Ramos (cell line): ENCODE data around the gene GRM6.

Experiments
- in situ Hi-C: fragments of 300-500 bp; cut with MboI; formaldehyde crosslinking; loops from one replicate; pipeline ENCODE4 v1.14.3; 2022; ENCODE audit warnings: low sequenced_read_pairs; ENCODE audit not compliant: unreplicated experiment

GRM6 gene

GRCh38 chr5:178994580-178995340 lies at the start of gene GRM6:
Gene GRM6, minus strand, starts transcription at chr5:178995320. Its CDS starts 376 bp downstream, at chr5:178994944.
- in situ Hi-C loops, result no loop called here

GRCh38 chr5:179044765-179045164 lies 49.6 kb upstream of the GRM6 start:
- in situ Hi-C loops, result no loop called here

- in situ Hi-C loops, result no loop called here
These were observed 38.0 kb upstream of the GRM6 start for GRCh38 chr5:179033004-179033580.

GRCh38 chr5:179023528-179024189 lies 28.5 kb upstream of the GRM6 start, which contains the start of gene ZNF879:
Gene ZNF879, plus strand, starts transcription at chr5:179023804. Its CDS starts 1,201 bp downstream, at chr5:179025005.
- in situ Hi-C loops, result no loop called here

- in situ Hi-C loops, result no loop called here
These were observed 13.5 kb upstream of the GRM6 start for GRCh38 chr5:179008667-179009066.

- in situ Hi-C loops, result no loop called here
These were observed 11.4 kb upstream of the GRM6 start for GRCh38 chr5:179006564-179006963.

- in situ Hi-C loops, result no loop called here
These were observed 3.3 kb upstream of the GRM6 start for GRCh38 chr5:178998441-178998840.

- in situ Hi-C loops, result no loop called here
These were observed 2.1 kb upstream of the GRM6 start for GRCh38 chr5:178997191-178997590.

DNA sequence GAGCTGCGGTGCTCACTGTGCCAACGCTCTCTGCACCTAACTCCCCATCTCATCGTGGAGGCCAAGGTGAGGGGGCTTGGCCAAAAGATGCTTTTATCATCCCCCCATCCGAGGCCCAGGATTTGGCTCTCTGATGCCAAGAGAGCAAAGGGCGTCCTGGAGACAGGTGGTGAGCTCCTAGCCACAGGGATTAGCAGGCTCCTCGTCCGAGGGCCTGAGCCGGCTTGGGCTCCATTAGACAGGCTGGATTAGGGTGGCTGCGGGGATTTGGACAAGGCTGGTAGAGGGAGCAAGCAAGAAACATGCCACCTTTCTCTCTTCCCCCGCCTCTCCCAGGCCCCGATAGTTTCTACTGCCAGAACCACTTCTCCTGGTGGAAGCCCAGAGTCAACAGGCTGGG lies 1.0 kb upstream of the GRM6 start:
- in situ Hi-C loops, result no loop called here

DNA sequence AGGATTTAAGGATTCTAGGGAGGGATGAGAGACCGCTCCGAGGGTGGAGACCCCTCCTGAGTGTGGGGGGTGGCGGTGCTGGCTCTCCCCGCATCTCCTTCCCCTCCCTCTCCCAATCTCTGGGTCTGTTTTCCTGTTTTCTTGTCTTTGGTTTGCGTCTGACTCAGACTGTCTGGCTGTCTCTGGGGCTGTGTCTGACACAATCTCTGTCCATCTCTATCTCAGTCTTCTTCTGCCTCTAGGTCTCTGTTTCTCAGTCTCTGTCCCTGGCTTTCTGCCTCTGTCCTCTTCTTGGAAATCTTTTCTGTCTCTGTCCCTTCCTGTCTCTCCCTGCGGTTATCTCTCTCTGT lies 196 bp upstream of the GRM6 start:
- in situ Hi-C loops, result no loop called here

GRCh38 chr5:178993955-178994579 lies 1.1 kb downstream of the GRM6 start:
- in situ Hi-C loops, result no loop called here

DNA sequence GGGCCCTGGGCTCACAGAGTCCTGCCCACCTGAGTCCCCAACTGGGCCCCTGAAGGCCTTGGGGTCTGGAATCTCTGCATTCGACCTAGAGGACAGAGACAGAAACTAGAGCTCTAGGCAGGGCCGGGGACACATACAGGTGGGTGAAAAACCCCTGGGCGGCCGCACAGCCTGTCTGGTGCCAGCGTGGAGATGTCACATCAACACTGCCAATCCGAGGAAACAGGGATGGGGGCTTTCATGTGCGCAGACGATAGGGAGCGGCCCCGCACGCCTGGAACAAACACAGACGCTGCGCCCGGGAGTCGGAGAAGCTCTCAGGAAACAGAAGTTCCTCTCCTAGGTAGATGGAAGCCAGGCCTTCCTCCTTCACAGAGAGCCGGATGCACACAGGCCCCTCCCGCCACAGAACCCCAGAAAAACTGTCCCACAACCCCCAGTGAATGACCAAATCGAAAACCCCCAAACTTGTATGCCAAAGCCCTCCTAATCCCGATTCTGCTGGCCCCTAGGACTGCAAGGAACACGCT lies 1.8 kb downstream of the GRM6 start:
- in situ Hi-C loops, result no loop called here

DNA sequence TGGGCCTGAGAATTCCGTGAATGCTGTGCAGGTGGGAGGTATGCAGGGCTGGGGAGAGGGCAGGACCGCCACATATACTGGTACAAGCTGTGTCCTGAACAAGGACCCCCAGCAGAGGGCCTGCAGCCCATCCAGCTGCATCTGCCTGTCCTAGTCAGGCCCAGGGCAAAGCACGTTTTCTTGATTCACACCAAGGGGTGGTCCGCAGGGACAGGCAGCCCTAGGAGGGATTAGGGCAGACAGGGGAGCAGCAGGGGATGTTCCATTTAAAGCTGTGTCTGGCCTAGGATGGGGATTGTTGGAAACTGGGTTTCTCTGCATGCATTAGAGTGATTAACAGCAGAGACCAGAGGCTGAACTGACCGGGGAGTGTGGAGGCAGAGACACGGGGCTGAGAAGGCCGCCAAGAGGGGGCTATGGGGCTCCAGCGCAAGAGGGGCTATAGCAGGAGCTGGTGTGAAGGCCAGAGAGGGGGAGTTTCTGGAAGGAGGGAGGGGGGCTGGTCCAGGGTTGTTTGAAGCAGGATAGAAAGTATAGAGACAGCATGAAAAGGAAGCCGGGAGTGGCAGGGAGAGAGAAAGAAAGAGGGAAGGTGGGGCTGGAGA lies 2.7 kb downstream of the GRM6 start:
- in situ Hi-C loops, result no loop called here

DNA sequence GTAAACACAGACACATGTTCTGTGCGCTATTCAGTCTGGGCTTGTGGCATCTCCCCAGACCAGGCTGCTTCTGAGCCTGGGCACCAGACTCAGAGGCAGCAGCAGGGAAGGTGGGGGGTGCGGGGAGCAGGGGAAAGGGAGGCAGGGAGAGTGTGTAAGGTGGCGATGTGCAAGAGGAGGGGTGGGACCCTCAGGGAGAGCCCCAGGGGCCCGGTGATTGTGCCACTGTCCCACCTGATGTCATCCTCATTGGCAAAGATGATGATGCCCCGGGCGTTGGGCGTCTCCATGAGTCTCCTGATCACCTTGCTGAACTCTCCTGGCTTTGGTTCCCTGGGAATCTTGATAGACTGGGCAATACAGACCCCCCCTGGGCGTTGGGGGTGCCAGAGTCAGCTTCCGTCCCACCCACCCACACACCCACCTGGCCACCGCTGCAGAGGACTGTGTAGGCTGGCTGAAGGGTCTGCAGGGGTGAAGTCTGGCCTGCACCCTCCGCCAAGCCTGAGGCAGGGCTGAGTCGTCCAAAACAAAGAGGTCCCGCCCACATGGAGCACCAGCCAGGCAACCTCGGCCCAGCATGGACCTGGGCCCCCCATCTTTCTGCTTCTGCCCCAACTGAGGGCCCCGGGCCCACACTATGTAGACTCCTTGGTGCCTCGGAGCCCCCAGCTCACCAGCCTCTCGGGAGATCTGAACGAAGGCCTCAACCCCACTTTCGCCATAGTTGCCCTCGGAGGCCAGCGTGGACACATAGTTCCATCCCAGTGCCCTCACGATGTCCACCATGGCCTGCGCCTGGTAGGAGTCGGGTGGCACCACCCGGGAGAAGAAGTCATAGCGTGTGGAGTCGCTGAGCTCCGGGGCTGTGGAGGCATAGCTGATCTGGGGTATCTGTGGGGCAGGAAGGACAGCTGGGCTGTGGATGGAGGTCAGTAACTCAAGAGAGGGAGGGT lies 3.7 kb downstream of the GRM6 start:
- in situ Hi-C loops, result no loop called here

DNA sequence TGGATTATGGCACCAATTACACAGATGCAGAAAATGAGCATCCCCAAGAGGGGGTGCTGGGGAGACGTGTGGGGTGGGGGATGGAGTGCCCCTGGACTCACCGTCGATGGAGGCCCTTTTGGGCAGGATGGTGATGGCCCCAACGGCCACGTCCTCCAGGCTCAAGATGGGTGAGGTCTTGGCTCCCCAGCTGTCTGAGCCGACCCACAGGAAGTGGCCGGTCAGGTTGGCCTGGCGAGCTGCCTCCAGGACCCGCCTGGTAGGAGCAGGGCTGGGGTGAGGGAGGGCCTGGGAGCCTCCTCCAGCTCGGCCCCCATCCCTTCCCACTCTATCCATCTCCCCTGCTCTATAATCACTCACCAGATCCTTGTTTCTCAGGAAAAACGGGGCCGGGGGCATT lies 4.6 kb downstream of the GRM6 start:
- in situ Hi-C loops, result no loop called here

GRCh38 chr5:178989311-178989710 lies 5.8 kb downstream of the GRM6 start:
- in situ Hi-C loops, result no loop called here

DNA sequence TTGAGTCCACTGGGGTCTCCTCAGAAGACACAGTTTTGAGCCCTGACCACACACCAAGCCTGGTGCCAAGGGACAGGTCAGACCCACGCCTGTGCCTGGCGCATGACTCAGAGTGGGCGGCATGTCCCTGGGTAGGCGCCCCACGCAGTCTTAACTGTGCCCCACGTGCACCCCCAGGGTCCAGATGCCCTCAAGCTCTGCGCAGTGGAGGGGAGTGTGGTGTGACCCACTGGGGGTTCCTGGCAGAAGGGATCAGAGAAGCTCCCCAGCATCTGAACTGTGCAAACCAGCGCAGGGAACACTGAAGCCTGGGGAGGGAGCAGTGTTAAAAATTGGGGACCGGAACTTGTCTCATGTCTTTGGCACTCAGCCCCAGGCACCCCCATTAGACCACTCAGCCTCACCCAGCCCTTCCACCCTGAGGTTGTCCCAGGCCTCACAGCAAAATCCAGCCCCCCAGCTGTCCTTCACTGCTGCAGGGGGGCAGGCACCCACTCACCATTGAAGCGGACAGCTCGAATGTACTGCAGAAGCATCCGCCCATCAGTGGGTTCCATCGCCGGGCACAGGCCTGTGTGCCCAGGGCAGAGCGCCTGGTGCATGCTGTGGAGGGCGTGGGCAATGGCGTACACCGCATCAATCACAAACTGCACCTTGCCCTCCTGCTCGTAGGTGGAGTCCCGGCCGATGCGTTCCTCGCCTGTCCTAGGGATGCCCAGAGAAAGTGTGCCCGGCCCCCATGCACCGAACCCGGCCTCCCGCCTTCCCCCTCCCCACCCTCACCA lies 6.5 kb downstream of the GRM6 start:
- in situ Hi-C loops, result no loop called here

DNA sequence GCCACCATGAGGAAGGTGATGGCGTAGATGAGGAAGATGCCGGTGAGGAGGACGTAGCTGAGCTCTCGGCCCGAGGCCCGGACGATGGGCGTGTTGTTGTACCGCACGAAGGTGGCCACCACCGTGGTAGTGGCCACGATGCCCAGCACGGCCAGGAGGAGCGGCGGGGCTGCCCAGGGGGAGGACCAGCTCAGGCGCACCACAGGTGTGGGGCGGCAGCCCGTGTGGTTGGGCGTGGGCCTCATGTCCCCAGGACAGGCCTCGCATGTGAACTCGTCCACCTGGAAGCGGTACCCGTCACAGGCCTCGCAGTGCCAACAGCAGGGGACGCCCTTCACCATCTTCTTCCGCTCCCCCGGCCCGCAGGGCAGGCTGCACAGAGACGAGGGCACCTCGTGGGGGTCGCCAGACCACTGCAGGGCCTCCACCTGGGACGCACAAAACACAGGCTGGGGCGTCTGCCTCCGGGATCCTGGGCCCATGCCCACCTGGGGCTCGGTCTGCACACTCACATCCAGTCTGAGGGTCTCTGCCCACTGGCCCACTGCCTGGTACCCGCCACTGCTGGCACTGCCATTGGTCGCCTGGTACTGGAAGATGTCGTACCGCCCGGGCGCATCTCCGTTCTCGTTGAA lies 8.7 kb downstream of the GRM6 start:
- in situ Hi-C loops, result no loop called here
